SKM-1 (cell line): ENCODE results near the gene GAS2L2.
A peak's percentile ranks its signal among the peaks of the same experiment; 100 is the strongest.

ENCODE experiments used
- DNase-seq: peaks from one replicate; lab custom pipeline; 2025; ENCODE audit not compliant: unreplicated experiment; lab: John Stamatoyannopoulos, UW

The GAS2L2 gene

GRCh38 chr17:35748341-35748841, 4.6 kb downstream of the GAS2L2 start:
- no peak for DNase-seq

- DNase-seq = peak; percentile 36
Measured at GRCh38 chr17:35747540-35748017, 5.5 kb downstream of the GAS2L2 start.

GRCh38 chr17:35745749-35746320, 7.2 kb downstream of the GAS2L2 start:
- DNase-seq = no peak

GRCh38 chr17:35745246-35745645, 7.8 kb downstream of the GAS2L2 start:
- DNase-seq = no peak

- no peak for DNase-seq
Measured at GRCh38 chr17:35744830-35745229, 8.2 kb downstream of the GAS2L2 start.

- no peak for DNase-seq
Measured at GRCh38 chr17:35743626-35744328, 9.3 kb downstream of the GAS2L2 start.

GRCh38 chr17:35742896-35743477, 10.1 kb downstream of the GAS2L2 start:
- no peak for DNase-seq

GRCh38 chr17:35742496-35742895, 10.5 kb downstream of the GAS2L2 start:
- DNase-seq = no peak

GRCh38 chr17:35740997-35741931, 11.8 kb downstream of the GAS2L2 start:
- DNase-seq = no peak

GRCh38 chr17:35740216-35740615, 12.8 kb downstream of the GAS2L2 start:
- no peak for DNase-seq

- DNase-seq = no peak
Measured at GRCh38 chr17:35738519-35739133, 14.4 kb downstream of the GAS2L2 start.

GRCh38 chr17:35736236-35736635, 16.8 kb downstream of the GAS2L2 start:
- DNase-seq = no peak

GRCh38 chr17:35735036-35735805, 17.8 kb downstream of the GAS2L2 start:
- no peak for DNase-seq

- no peak for DNase-seq
Measured at GRCh38 chr17:35734396-35734795, 18.6 kb downstream of the GAS2L2 start.

- DNase-seq = no peak
Measured at GRCh38 chr17:35733366-35733765, 19.7 kb downstream of the GAS2L2 start.

GRCh38 chr17:35732806-35733136, 20.3 kb downstream of the GAS2L2 start:
- no peak for DNase-seq

GRCh38 chr17:35731917-35732805, 20.9 kb downstream of the GAS2L2 start:
- DNase-seq = no peak

- DNase-seq = no peak
Measured at GRCh38 chr17:35731239-35731916, 21.7 kb downstream of the GAS2L2 start, which contains the start of gene RASL10B. RASL10B (plus strand) TSS chr17:35731639; CDS start chr17:35735185, 3,546 bp downstream.
